Epidermal melanocyte (primary cell): ENCODE data around the gene CCDC27.
"Not testable (repeated sequence)": the region's sequence is repeated elsewhere in the genome, so short reads cannot be mapped to it uniquely, and the experiment has no call there.

Source experiments
- DNase-seq: peaks from one replicate; pipeline ENCODE4 v3.0.0; 2011; ENCODE audit warnings: low spot score; ENCODE audit not compliant: insufficient read length

CCDC27 gene

DNA sequence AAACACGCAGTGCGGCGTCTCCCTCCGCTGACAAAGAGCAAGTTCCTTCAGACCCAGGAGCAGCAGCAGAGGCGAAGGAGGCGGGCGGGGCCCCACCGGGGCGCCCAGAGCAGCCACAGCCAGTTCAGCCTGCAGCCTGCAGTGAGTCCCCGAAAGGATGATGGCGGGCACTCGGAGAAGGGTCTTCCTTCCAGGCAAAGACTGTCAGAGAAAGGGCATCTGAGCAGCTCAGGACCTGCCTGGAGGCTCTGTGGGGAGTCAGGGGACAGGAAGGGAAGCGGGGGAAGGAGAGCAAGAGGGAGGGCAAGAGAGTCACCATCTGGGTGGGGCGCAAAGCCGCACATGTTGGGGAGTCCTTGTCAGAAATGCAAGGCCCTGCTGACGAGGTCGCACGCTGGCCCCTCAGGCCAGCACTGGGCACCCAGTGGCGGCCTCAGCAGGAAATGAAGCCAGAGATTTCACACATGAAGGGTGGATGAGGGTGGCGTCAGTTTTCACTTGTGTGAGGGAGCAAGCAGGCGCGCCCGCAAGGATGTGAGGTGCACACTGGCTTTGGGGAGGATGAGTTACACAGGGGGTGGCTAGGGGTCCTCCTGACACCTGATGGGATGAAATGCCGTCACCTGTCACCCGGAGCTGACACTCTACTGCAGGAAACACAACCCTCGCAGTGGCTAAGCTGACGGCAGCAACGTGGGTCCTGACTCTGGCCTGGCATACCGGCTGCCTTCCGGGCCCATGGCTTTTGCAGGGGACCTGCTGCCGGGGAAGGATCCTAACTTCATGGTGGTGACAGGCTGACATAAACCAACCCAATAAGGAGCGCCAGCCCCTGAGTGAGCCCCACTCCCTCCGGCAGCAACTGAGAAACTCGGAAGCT, 37.4 kb downstream of the CCDC27 start:
- DNase-seq, result peak; percentile 19

DNA sequence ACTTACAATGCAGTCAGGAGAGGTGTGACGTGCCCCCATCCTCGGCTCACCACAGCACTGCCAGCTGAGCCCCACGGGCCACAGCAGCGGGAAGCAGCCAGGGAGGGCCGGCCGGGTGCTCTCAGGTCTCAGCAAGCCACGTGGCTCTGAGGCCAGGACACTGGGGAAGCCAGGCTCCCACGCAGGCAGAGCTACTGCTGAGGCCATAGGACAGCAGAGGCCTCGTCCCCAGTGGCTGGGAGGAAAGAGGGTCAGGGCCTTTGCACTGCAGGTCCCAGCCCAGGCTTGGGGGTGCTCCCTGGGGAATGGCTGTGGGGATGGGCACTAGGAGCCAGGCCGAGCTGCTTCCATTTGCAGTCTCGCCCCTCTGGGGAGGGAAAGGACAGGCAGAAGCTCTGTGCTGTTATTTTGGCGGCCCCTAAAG, 38.3 kb downstream of the CCDC27 start:
- peak; percentile 8 for DNase-seq

DNA sequence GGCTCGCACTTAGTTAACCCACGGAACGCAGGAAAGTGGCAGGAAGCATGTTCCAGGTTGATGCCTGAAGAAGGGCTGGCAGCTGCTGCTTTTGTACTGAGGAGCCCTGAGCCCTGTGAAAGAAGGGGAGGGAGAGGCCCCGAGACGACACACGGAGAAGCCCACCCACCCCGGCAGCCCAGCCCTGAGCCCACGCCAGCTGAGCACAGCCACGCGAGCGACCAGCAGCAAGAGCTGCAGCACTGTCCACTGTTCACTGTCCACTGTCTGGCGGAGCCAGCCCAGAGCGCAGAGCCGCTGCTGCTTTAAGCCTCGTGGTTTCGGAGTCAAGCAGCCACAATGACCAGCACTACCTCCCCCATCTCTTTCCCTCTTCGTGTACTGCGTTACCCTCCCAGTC, 38.7 kb downstream of the CCDC27 start:
- DNase-seq, result peak; percentile 9

DNA sequence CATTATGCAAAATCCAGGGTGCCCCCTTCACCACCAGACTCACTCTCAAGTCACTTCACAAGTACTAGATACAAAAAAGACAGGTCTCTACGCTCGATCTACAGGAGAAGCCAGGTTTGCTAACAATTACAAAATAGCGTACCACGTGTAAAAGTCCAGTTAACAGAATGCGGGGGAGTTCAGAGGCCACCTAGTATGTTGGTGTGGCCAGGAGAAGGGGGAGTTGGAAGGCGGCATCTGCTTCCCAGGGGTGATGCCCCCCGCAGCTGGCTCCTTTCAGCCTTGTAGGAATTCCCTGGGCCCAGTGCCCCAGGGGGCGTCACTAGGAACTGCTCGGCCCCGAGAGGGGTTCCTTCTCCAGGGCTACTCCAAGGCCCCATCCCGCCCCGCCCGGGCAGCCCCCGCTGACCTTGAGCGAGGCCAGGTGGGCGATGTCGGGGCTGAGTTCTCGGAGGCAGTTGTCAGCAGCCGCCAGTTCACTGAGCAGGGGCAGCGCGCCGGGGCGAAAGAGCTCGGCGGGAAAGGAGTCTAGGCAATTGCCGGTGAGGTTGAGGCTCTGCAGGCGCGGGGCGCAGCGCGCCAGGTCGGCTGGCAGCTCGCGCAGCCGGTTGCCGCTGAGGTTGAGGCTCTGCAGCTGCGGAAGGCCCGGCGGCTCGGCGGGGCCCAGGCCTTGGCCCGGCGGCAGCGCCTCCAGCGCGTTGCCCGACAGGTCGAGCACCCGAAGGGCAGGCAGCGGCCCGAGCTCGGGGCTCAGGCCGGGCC, 43.4 kb downstream of the CCDC27 start:
- peak; percentile 16 for DNase-seq

DNA sequence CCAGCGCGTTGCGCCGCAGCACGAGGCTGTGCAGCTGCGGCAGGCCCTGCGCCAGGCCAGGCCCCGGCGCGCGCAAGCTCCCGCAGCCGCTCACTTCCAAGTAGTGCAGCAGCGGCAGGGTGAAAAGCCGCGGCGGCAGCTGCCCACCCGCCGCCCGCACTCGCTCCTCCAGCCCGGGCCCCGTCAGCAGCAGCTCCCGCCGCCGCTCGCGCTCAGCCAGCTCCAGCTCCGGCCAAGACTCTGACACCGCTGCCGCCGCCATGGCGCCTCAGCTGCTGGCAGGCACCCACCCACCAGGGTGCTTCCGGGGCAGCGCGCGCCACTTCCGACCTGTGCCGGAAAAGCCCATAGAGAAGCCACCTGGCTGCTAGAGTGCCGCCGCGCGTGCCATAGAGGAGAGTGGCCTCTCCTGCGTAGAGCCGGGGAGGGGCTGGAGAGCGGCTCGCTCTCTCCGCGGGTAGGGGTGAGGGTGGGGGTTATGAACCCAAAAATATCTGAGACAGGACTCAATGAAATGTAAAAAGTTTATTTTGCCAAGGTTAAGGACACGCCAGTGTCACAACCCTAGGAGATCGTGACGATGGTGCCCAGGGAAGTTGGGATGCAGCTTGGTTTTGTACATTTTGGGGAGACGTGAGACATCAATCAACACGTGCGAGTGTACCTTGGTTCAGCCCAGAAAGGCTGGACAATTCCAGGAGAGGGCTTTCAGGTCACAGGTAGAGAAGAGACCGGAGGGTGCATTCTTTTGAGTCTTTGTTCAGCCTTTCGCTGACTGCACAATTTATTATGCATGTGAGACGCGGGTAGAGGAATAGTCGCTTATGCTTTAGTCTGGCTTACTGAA, 44.2 kb downstream of the CCDC27 start, which contains the start of gene LRRC47:
Gene LRRC47, minus strand, starts transcription at position 284 of the 847 bp plus-strand sequence. Its CDS starts 22 bp downstream, at position 262.
- peak; percentile 97 for DNase-seq

- peak; percentile 3 for DNase-seq
These were observed 47.9 kb downstream of the CCDC27 start for GRCh38 chr1:3799976-3800685.

GRCh38 chr1:3800795-3801194, 48.5 kb downstream of the CCDC27 start:
- DNase-seq, result not testable (repeated sequence)

DNA sequence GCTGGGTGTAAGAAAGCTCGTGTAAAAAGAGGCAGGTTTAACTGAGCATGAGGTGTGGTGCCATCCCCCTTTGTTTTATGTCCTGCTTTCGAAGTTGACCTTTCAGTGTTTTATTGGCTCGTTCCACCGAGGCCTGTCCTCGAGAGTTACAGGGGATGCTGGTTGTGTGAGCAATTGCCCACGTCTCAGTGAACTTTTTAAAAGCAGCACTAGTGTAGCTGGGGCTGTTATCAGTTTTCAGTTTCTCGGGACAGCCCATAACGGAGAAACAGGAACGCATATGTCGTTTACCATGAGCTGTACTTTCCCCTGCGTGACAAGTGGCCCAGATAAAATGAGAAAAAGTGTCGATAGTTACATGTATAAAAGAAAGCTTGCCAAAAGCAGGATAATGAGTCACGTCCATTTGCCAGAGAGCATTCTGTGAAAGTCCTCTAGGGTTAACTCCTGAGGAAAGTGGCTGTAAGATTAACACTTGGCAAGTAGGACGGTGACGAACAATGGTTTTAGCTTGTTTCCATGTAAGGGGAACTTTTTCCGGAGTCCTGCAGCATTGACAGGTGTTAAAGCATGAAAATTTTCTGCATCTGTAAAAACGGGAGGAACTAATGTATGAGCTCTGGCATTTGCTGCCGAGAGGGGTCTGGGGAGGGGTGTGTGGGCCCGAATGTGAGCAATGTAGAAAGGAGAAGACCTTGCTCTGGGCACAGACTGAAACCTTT, 51.8 kb downstream of the CCDC27 start:
- DNase-seq, result no peak

- not testable (repeated sequence) for DNase-seq
These were observed 52.3 kb downstream of the CCDC27 start for GRCh38 chr1:3804627-3804944.

DNA sequence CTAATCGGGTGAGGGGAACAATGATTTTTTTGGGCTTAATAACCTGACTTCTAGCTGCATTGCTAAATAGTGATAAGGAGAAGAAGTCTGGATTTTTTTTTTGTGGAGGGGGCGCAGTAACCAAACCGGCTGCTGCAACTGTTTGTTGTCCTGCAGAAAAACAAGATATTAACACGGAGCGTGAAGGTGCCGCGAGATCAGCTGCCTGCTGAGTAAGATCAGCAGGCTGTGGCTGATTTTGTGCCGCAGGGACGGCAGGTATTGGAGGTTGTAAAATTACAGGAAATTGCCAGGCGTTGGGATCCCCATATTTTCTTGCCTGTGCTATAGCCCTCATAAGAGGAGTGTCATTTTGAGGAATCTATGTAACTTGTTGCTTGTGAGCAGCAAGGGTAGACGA, 52.8 kb downstream of the CCDC27 start:
- no peak for DNase-seq

DNA sequence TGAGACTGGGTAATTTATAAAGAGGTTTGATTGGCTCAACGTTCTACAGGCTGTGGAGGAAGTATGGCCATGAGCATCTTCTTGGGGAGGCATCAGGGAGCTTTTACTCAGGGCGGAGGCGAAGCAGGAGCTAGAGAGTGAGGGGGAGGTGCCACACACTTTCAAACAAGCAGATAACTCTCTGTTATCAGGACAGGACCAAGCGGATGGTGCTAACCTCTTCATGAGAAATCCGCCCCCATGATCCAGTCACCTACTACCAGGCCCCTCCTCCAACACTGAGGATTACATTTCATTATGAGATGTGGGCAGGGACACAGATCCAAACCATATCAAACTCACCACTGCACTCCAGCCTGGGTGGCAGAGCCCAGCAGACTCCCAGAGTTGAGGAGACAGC, 55.5 kb downstream of the CCDC27 start:
- no peak for DNase-seq

DNA sequence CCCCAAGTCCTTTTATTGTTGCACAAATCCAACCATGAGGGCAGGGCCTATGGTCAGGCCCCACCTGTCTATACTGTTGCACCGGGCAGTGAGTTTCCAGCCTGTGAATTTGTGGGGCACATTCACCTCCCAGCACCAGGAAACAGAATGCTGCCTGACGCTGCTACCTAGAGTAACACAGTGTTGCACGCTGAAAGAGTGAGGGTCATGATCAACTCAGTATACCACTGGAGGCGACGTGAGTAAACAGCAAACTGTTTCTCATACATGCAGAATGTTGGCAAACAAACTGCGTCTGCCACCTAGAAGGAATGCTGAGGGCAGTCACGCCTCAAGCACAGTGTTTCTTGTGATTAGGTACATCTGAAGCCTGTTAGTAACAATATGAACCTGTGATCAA, 57.4 kb downstream of the CCDC27 start:
- no peak for DNase-seq

- DNase-seq, result not testable (repeated sequence)
These were observed 58.0 kb downstream of the CCDC27 start for GRCh38 chr1:3810149-3810761.

- DNase-seq, result no peak
These were observed 59.3 kb downstream of the CCDC27 start for GRCh38 chr1:3811595-3811911.

GRCh38 chr1:3814065-3814464, 61.8 kb downstream of the CCDC27 start:
- DNase-seq, result no peak

- DNase-seq, result no peak
These were observed 62.7 kb downstream of the CCDC27 start for GRCh38 chr1:3814771-3815561.

GRCh38 chr1:3816331-3817137, 64.3 kb downstream of the CCDC27 start:
- DNase-seq, result no peak

GRCh38 chr1:3817138-3817740, 65.0 kb downstream of the CCDC27 start:
- no peak for DNase-seq
